T-helper 2 cell (primary cell): Measurements from ENCODE around the gene RERE.
A peak's percentile ranks its signal among the peaks of the same experiment; 100 is the strongest.
"Not testable (repeated sequence)": the region's sequence is repeated elsewhere in the genome, so short reads cannot be mapped to it uniquely, and the experiment has no call there.

ENCODE experiments used
- DNase-seq, 5 experiments: peaks; one replicate each; pipeline versions ENCODE4 v3.0.0 to v3.0.0-alpha.2; 2012 to 2022

RERE gene

DNA sequence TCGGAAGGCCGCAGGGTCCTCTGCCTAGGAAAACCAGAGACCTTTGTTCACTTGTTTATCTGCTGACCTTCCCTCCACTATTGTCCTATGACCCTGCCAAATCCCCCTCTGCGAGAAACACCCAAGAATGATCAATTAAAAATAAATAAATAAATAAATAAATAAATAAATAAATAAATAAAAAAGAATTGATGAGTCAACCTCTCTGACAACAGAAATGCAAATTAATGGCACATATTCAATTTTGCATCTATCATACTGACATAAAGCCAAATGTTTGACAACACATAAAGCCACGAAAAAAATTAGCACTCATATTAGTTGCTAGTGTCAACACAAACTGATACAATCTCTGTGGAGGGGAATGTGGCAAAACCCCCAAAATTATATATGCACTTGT lies 314.5 kb downstream of the RERE start:
- DNase-seq: not testable (repeated sequence)

DNA sequence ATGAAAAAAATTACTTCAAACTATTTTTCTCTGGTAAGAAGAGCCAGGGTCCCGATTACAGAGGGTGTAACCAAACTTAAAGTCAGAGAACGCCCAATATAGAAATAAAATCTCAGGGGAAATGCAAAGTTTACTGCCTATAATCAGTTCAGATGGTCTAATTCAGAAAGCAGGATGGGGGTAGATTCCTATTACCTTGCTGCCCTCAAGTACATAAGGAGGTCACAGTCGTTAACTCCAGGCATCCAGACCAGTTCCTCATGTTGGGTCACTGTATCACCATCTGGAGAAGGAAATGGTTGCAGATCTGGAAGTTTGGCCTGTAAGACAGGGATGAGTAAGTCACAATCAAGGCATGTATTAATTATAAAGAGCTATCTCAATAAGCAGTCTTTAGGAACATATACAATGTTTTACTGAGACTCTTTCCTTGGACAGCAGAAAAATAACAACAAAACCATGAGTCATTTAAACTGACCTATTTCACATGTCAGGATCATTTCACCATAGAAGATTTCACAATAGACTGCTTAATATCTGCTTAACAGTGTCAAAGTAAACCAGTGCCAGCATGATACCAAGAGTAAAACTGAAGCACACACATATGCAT lies 320.1 kb downstream of the RERE start:
- DNase-seq: no peak

- peak in 1 of 5 experiments; percentile 40 for DNase-seq
These were observed 321.0 kb downstream of the RERE start for GRCh38 chr1:8496473-8496872.

DNA sequence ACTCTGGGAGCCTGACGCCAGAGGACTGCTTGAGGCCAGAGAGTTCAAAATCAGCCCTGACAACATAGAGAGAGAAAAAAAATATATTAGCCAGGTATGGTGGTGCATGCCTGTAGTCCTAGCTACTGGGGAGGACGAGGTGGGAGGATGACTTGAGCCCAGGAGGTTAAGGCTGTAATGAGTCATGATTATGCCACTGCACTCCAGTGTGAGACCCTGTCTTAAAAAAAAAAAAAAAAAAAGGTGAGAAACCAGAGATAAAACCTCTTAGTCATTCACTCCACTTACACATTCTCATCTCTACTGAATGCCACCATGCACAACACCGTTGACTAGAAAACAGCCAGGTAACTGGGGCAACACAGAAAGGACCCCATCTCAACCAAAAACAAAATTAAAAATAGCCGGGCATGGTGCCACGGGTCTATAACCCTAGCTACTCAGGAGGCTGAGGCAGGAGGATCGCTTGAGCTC lies 321.5 kb downstream of the RERE start:
- DNase-seq: peak in 2 of 5 experiments; percentile 19 to 66

GRCh38 chr1:8494681-8495080 lies 322.8 kb downstream of the RERE start:
- no peak for DNase-seq

- DNase-seq: no peak
These were observed 323.4 kb downstream of the RERE start for GRCh38 chr1:8493916-8494540.

DNA sequence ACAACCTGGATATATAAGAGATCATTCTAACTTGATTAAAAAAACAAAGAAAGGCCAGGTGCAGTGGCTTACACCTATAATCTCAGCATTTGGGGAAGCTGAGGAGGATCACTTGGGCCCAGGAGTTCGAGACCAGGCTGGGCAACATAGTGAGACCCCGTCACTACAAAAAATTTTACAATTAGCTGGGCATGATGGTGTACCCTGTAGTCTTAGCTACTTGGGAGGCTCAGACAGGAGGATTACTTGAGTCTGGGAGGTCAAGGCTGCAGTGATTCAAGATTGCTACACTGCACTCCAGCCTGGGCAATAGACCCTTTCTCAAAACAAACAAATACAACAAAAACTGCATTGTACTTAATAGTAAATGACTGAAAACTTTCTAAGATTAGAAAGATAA lies 330.2 kb downstream of the RERE start:
- DNase-seq: no peak

DNA sequence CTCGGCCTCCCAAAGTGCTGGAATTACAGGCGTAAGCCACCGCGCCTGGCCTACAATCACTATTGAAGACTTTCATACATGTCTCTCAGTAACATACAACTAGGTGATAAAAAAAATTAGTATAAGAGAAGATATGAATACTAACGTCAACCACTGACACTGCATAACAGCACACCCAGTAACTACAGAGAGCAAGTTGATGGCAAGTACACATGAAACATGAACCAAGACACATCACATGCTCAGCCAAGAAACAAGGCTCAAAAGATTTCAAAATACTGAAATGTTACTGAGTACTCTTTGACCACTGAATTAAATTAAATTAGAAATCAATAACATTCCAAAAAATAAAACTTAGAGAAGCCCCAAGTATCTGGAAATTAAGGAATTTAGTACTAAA lies 331.4 kb downstream of the RERE start:
- no peak for DNase-seq

DNA sequence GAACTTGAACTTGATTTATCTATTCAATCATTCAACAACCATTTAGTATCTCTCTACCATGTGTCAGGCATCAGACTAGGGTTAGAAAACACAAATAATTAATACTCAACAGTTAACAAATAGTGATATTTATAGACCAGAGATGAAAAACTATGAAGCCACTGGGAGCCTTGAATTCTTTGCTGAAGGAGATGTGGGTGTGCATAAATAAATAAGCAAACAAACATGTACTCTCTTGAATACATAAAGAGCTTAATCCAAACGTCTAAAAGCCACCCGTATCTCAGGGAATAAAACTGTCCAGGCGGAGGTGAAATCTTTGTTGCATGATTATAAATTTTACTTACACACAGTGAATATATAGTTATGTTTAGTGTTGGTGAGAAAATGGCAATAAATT lies 333.9 kb downstream of the RERE start:
- DNase-seq: no peak

GRCh38 chr1:8482979-8483381 lies 334.5 kb downstream of the RERE start:
- DNase-seq: no peak

- DNase-seq: no peak
These were observed 335.6 kb downstream of the RERE start for GRCh38 chr1:8481650-8482380.

DNA sequence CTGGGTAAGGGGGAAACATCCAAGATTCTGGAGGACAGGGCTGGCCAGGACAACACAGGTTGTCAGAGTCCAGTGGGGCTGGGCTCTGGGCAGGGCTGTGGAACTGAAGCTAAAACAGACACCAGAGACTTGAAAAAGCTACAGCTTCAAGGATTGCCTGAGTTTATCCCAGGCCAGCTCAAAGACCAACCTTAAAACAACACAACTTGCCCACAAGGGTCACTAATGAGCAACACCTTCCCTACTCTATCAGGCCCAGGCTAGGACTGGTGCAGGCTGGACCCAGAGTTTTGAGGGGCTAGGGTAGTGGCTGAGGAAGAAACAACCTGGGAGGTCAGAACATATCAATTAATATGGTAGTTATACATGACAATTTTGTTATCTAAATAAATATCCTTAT lies 338.9 kb downstream of the RERE start:
- DNase-seq: no peak

GRCh38 chr1:8477983-8478362 lies 339.5 kb downstream of the RERE start:
- no peak for DNase-seq

DNA sequence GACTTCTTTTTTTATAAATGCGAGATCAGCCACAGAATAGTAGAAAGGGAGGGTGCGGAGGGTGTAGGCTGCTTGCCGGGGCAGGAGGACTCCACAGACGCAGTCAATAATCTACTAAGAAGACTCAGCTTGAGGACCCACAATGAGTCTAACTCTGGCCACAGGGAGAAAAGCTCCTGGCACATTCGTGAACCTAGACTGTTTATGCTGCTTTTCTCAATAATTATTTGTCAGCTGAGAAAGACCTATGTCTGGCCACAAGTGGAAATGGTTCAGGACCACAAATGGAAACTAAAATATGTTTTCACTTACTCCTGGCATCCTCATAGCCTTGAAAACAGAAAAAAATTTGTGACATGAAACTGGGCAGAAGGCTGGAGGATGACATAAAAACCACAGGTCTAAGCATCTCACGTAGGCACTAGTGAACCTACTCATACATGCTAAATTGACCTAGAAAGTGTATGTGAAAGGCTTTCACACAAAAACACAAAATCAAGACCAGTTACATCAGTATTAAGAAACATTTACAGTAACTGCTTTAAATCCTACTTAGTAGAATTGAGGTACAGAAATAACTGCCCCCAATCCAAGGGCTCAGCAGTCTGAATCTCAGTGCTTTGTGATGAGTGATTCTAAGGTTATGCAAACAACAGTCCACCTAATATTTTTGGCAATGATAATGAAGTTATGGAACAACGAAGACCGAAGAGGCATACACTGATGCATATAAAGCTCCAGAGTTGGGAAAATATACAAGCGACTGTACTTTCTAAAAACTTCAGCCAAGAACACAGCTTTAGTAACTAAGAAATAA lies 340.1 kb downstream of the RERE start:
- DNase-seq: peak in 1 of 5 experiments; percentile 84

GRCh38 chr1:8476006-8476405 lies 341.4 kb downstream of the RERE start:
- no peak for DNase-seq

- DNase-seq: no peak
These were observed 343.1 kb downstream of the RERE start for GRCh38 chr1:8474369-8474768.

- DNase-seq: no peak
These were observed 343.5 kb downstream of the RERE start for GRCh38 chr1:8473891-8474300.

- DNase-seq: peak in 1 of 5 experiments; percentile 57
These were observed 344.1 kb downstream of the RERE start for GRCh38 chr1:8473121-8473875.

- peak in 1 of 5 experiments; percentile 87 for DNase-seq
These were observed 344.8 kb downstream of the RERE start for GRCh38 chr1:8472668-8473067.

DNA sequence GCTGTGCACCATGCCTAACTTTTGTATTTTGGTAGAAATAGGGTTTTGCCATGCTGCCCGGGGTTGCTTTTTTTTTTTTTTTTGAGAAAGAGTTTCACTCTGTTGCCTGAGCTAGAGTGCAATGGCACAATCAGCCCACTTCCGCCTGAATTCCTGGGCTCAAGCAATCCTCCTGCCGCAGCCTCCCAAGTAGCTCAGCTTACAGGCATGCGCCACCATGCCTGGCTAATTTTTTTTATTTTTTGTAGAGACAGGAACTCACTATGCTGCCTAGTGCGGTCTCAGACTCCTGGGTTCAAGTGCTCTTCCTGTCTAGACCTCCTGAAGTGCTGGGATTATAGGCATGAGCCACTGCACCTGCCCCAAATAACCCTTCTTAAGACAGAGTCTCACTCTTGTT lies 346.0 kb downstream of the RERE start:
- DNase-seq: no peak

GRCh38 chr1:8468751-8469150 lies 348.7 kb downstream of the RERE start:
- no peak for DNase-seq

DNA sequence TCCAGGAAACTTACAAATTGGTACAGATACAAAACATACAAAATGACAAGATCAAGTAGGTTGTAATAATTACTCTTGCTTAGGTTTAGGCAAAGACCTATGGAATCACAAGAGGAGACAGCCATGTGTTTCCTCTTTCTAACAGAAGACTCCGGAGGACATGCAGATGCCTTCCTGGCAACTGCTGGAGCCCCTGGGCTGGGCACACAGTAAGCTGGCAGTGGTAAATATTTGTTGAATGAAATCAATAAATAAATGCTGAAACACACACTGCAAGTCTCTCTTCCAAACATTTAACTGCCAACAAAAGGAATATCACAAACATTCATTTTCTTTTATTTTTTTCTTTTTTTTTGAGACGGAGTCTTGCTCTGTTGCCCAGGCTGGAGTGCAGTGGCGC lies 350.1 kb downstream of the RERE start:
- no peak for DNase-seq
